IMR-90 (cell line): ENCODE data around the gene C1orf105. TPM values are rescaled to one million over a fixed set of nuclear protein-coding genes. Genes with fewer than 3 reads are reported as not detected.

Experiments
- ATAC-seq: fragments of 200-7000 bp; cut with Tn5 transposase; 2 replicates; pipeline ENCODE4 v1.9.1; 2020; ENCODE audit warnings: low read depth, mild to moderate bottlenecking, moderate library complexity
- BruUV-seq: library from RNA; stranded (reverse); fragments of 400-500 nt; replicated peaks from 2 replicates; lab custom pipeline; 2021; lab: Mats Ljungman, UMichigan
- CTCF ChIA-PET: fragments of 300-600 bp; formaldehyde crosslinking; extraction: SDS; loops from one replicate; lab custom pipeline; 2021; ENCODE audit warnings: antibody characterized with exemption; lab: Yijun Ruan, JAX
- POLR2A ChIA-PET: fragments of 300-600 bp; sonication (Branson Sonifier 250); formaldehyde crosslinking; loops from one replicate; lab custom pipeline; 2022; ENCODE audit warnings: antibody characterized with exemption; ENCODE audit not compliant: unreplicated experiment; lab: Charles Lee
- DNase-seq: peaks from one replicate; pipeline ENCODE4 v3.0.0; 2013
- H2AFZ ChIP-seq: replicated peaks from 2 replicates; pipeline ENCODE3; 2013; ENCODE audit warnings: low read length, mild to moderate bottlenecking; ENCODE audit not compliant: poor library complexity
- H2AK5ac ChIP-seq: 2 replicates; pipeline ENCODE4 v1.6.1; 2013; ENCODE audit warnings: low read depth, low read length, inconsistent platforms
- H2AK9ac ChIP-seq: replicated peaks from 2 replicates; pipeline ENCODE3; 2013; ENCODE audit warnings: mild to moderate bottlenecking, low read depth, low read length, moderate library complexity; ENCODE audit not compliant: poor library complexity
- H2BK120ac ChIP-seq: 2 replicates; pipeline ENCODE4 v1.6.1; 2013; ENCODE audit warnings: low read depth, low read length, inconsistent platforms
- H2BK15ac ChIP-seq: 3 replicates; pipeline ENCODE4 v1.6.1; 2013; ENCODE audit warnings: low read depth, low read length, inconsistent platforms
- H2BK20ac ChIP-seq: 2 replicates; pipeline ENCODE4 v1.6.1; 2013; ENCODE audit warnings: low read depth, mild to moderate bottlenecking, inconsistent platforms, low read length, moderate library complexity
- H2BK5ac ChIP-seq: 2 replicates; pipeline ENCODE4 v1.6.1; 2013; ENCODE audit warnings: mild to moderate bottlenecking, low read depth, low read length, inconsistent platforms; ENCODE audit not compliant: poor library complexity, severe bottlenecking
- H3K14ac ChIP-seq: replicated peaks from 2 replicates; pipeline ENCODE4 v1.6.1; 2013; ENCODE audit warnings: low read depth, low read length, inconsistent platforms
- H3K18ac ChIP-seq: 2 replicates; pipeline ENCODE4 v1.6.1; 2013; ENCODE audit warnings: low read depth, low read length, control low read depth
- H3K23ac ChIP-seq: 2 replicates; pipeline ENCODE4 v1.6.1; 2013; ENCODE audit warnings: low read depth, low read length, inconsistent platforms
- H3K27ac ChIP-seq: 2 replicates; pipeline ENCODE4 v1.5.1; 2013; ENCODE audit warnings: mild to moderate bottlenecking, control low read depth, low read length; ENCODE audit not compliant: insufficient read depth
- H3K27me3 ChIP-seq: 2 replicates; pipeline ENCODE4 v1.6.1; 2013; ENCODE audit warnings: low read length; ENCODE audit not compliant: control insufficient read depth, insufficient read depth
- H3K36me3 ChIP-seq: 2 replicates; pipeline ENCODE4 v1.6.1; 2013; ENCODE audit warnings: low read length, mixed read lengths; ENCODE audit not compliant: control insufficient read depth, insufficient read depth
- H3K4ac ChIP-seq: 2 replicates; pipeline ENCODE4 v1.6.1; 2013; ENCODE audit warnings: low read depth, low read length, inconsistent platforms
- H3K4me1 ChIP-seq: 2 replicates; pipeline ENCODE4 v1.6.1; 2013; ENCODE audit warnings: low read length, mixed read lengths; ENCODE audit not compliant: control insufficient read depth, insufficient read depth
- H3K4me2 ChIP-seq: 2 replicates; pipeline ENCODE4 v1.6.1; 2013; ENCODE audit warnings: low read depth, mild to moderate bottlenecking, control low read depth, low read length, moderate library complexity
- H3K4me3 ChIP-seq: 2 replicates; pipeline ENCODE4 v1.5.1; 2013; ENCODE audit warnings: low read depth, mild to moderate bottlenecking, control low read depth, low read length, moderate library complexity; ENCODE audit not compliant: insufficient read depth
- H3K56ac ChIP-seq: 2 replicates; pipeline ENCODE4 v1.6.1; 2013; ENCODE audit warnings: low read length, inconsistent platforms; ENCODE audit not compliant: insufficient read depth; ENCODE audit errors: extremely low read depth
- H3K79me1 ChIP-seq, 2 experiments: 2 replicates each; pipeline ENCODE4 v1.6.1; 2013; ENCODE audit warnings: low read length in 2 of 2, inconsistent platforms in 1 of 2, low read depth in 1 of 2
- H3K9ac ChIP-seq: 2 replicates; pipeline ENCODE4 v1.6.1; 2013; ENCODE audit warnings: low read depth, low read length, control low read depth
- H3K9me1 ChIP-seq: 2 replicates; pipeline ENCODE4 v1.6.1; 2013; ENCODE audit warnings: low read length, inconsistent platforms; ENCODE audit not compliant: insufficient read depth
- H3K9me3 ChIP-seq: 2 replicates; pipeline ENCODE4 v1.6.1; 2013; ENCODE audit warnings: low read length; ENCODE audit not compliant: control insufficient read depth, insufficient read depth
- H4K20me1 ChIP-seq: 2 replicates; pipeline ENCODE4 v1.6.1; 2013; ENCODE audit warnings: low read length, inconsistent platforms; ENCODE audit not compliant: insufficient read depth
- H4K5ac ChIP-seq: 2 replicates; pipeline ENCODE4 v1.6.1; 2013; ENCODE audit warnings: mild to moderate bottlenecking, low read depth, low read length, control low read depth
- H4K8ac ChIP-seq, 2 experiments: 2 replicates each; pipeline ENCODE4 v1.6.1; 2013; ENCODE audit warnings: low read depth in 2 of 2, low read length in 2 of 2, control low read depth in 1 of 2, inconsistent platforms in 1 of 2
- H4K91ac ChIP-seq: 2 replicates; pipeline ENCODE4 v1.6.1; 2013; ENCODE audit warnings: low read depth, low read length, inconsistent platforms; ENCODE audit not compliant: insufficient read depth
- MXI1 ChIP-seq: IDR thresholded peaks from 2 replicates; pipeline ENCODE4 v1.6.1; 2012; ENCODE audit warnings: low read depth, mild to moderate bottlenecking, low read length, moderate library complexity, borderline replicate concordance
- RAD21 ChIP-seq: IDR thresholded peaks from 2 replicates; pipeline ENCODE4 v1.6.1; 2012; ENCODE audit warnings: low read length, improper control_type of control experiment
- WGBS, 2 experiments: methylation state at CpG; one replicate each; pipeline versions ENCODE4 v1.1.5 to v1.1.7; 2013; ENCODE audit warnings: missing lambda C conversion rate in 2 of 2; ENCODE audit not compliant: insufficient read length in 1 of 2; ENCODE audit errors: extremely low coverage in 2 of 2; 5-methylcytosine and 5-hydroxymethylcytosine counted together
- dilution Hi-C: fragments of 300-500 bp; cut with HindIII; formaldehyde crosslinking; loops from one replicate; pipeline ENCODE4 v1.14.3; 2018; ENCODE audit warnings: low sequenced_read_pairs; ENCODE audit not compliant: unreplicated experiment
- in situ Hi-C: fragments of 300-500 bp; cut with MboI; formaldehyde crosslinking; loops from 3 replicates; pipeline ENCODE4 v1.14.3; 2019; ENCODE audit warnings: low sequenced_read_pairs, inconsistent platforms, mixed read lengths
- intact Hi-C: fragments of 100-400 bp; cut with micrococcal nuclease; formaldehyde crosslinking; loops from 2 replicates; pipeline ENCODE4 v1.10.0; 2022
- polyA plus RNA-seq, 3 experiments: library from polyadenylated mRNA; depleted of rRNA; stranded (reverse); fragments of >200 nt; gene quantifications; 2 replicates each; pipeline ENCODE4 v1.2.3, GENCODE V29; 2012; ENCODE audit warnings: low replicate concordance in 1 of 3
- total RNA-seq: library from RNA; depleted of rRNA; stranded (reverse); fragments of >200 nt; gene quantifications from 2 replicates; pipeline ENCODE4 v1.2.3, GENCODE V29; 2012

Gene C1orf105
- total and polyA plus RNA-seq, 2 of the 4 experiments (the other 2 are of a cell fraction): not detected

DNA sequence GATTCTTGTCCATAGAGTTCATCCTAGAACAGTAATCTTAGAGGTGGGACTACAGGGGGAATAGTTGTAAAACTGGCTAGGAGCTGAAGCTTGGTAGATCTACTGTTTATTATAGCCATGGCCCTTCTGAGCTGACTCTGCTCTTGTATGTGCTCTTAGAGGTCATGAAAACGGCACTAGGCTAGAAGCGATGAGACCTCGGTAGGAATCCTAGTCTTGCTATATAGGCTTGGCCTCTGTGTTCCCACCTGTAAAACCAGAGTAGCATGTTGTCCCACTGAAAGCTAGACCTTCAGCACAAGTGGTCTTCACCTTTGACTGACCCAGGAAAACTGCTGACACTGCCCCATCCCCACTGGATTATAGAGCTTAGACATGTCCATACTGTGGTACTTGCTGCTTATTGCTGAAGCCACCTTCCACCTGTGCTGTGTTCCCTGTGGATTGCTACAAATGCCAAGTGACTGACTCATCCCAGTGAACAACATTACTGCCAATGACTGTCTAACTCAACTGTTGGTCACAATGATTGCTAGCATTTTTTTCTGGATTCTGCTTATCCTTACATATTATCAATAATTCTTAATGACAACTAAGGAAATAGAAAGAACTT, 46.4 kb downstream of the C1orf105 start:
- H2BK20ac ChIP-seq: no peak overlapping the region
- no peak for DNase-seq
- ATAC-seq: no peak

More for the DNA sequence above, 46.4 kb downstream of the C1orf105 start:
- no peak overlapping the region for H4K91ac ChIP-seq
- no peak overlapping the region for H3K4me3 ChIP-seq
- peaks cover 5% of the 10 kb centered on the region; the same call in 1 of the 2 replicates for H3K27me3 ChIP-seq
- ChIA-PET CTCF (interaction anchor here (1.3 kb wide), 1 partner anchor 10 kb away, joined by 3 read pairs; no protein-coding TSS in a partner anchor), POLR2A (no interaction called here)
- no peak overlapping the region for H3K18ac ChIP-seq
- H3K14ac ChIP-seq: no peak overlapping the region
- in situ Hi-C loops (no loop called here), dilution Hi-C loops (no loop called here), intact Hi-C loops (no loop called here)
- H2AK5ac ChIP-seq: no peak overlapping the region
- no peaks in the 10 kb centered on the region for H3K9me1 ChIP-seq
- no peak overlapping the region for H3K56ac ChIP-seq
- H3K79me1 ChIP-seq: no peaks in the 10 kb centered on the region
- H3K4ac ChIP-seq: no peak overlapping the region
- H3K4me2 ChIP-seq: no peak overlapping the region
- no peaks in the 10 kb centered on the region for H3K9me3 ChIP-seq
- no peaks in the 10 kb centered on the region for H4K20me1 ChIP-seq
- no peak overlapping the region for H2AFZ ChIP-seq
- no peak overlapping the region for H4K8ac ChIP-seq
- H3K4me1 ChIP-seq: no peaks in the 10 kb centered on the region
- H2BK120ac ChIP-seq: no peak overlapping the region
- H2AK9ac ChIP-seq: peak overlapping the region; percentile 76
- no peak overlapping the region for H3K27ac ChIP-seq
- no peak overlapping the region for H2BK15ac ChIP-seq
- no peak overlapping the region for H3K23ac ChIP-seq
- no peak overlapping the region for H4K5ac ChIP-seq
- WGBS, 2 experiments: 93% methylated on average over 3 of the region's 3 CpGs; no CpG with 5 or more reads in 1 of the 2 experiments
- no peaks in the 10 kb centered on the region for H3K36me3 ChIP-seq
- no peak for TF ChIP-seq MXI1
- no peak for TF ChIP-seq RAD21
- no peak overlapping the region for H2BK5ac ChIP-seq
- BruUV-seq: no TSS peak
- H3K9ac ChIP-seq: no peak overlapping the region
